Limb (tissue), 2 donors: Measurements from ENCODE around the gene PIGO.

Experiments used
- DNase-seq, 2 donors: peaks; one replicate each; pipeline ENCODE4 v3.0.0-alpha.2; 2016; ENCODE audit errors: extremely low spot score in 2 of 2

Gene PIGO

DNA sequence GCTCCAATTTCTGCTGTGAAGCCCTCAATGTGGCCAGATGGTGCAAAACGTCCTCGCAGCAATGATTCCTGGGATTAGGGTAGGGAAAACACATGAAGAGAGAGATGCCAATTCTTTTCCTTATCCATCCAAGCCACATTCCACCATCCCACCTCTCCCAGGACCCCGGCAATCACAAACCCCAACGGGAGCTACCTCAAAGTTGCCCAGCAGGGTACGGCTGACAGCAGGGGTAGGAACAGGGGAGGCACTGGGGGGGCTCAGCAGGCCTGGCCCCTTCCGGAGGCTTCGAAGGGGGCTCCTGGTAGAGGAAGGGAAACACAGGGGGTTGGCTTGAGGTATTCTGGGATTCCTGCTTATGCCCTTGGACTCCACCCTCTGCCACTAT, 9.9 kb upstream of the PIGO start:
- no peak for DNase-seq

DNA sequence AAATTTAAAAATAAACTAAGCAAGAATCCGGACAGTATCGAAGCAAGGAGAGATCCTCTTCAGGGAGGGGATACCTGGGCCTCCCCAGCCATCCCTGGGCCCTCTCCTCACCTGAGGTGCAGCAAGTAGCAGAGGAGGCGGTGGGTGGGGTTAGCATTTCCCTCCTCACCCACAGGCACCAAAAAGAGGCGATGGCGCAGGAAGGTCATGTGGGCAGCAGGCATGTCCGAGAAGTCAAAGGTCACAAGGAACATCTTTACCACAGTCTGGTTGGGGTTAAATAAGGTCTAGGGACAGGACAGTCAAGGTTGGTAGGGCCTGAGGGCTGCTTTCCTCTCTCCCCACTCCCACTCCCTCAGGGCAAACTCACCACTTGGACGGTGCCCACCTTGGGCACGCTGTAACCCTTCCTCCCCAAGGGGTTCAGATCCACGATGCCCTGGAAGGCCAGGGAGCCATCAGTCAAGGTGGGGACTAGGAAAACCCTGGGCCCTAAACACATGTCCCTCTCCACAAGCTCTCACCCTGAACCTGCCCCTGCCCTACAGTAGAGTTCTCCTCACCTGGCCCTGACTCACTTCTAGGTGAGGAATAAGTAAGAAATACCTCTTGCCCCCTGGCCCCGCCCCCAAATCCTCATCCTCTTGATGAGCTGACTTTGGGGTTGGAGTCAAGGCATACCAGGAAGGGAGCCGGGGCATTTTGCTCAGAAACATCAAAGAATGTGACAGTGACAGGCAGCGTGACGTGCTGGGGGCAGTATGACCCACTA, 9.4 kb upstream of the PIGO start:
- DNase-seq = no peak

DNA sequence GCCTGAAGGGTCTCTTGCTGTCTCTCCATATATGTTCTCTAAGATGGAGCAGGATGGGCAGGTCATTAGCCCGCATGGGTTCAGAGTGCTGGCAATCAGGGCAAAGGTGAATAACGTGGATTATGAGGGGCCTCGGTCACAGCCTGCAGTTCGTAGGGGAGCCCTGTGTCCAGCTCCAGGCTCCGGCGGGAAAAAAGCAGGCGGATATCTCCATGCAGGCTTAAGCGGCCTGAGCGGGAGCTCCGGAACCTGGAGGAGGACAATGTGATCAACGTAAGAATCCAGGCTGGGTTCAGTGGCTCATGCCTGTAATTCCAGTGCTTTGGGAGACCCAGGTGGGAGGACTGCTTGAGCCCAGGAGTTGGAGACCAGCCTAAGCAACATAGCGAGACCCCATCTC, 8.7 kb upstream of the PIGO start:
- DNase-seq = no peak

DNA sequence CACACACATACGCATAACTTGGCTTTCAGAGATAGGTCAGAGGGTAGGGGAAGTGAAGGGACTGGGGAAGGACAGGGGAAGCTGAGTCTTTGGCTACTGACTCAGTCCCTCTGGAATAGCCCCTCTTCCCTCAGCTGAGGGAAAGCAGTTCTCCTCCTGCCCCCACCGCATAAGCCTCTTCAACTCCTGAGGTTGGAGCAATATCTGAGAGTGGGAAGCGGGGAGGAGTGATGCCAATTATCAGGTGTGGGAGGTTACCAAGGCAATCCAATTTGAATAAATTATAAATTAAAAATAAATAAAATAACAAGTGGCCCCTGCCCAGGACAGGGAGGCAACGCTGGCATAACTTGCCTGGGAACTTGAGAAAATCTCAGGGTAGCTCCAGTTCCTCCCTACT, 8.2 kb upstream of the PIGO start:
- DNase-seq = no peak

DNA sequence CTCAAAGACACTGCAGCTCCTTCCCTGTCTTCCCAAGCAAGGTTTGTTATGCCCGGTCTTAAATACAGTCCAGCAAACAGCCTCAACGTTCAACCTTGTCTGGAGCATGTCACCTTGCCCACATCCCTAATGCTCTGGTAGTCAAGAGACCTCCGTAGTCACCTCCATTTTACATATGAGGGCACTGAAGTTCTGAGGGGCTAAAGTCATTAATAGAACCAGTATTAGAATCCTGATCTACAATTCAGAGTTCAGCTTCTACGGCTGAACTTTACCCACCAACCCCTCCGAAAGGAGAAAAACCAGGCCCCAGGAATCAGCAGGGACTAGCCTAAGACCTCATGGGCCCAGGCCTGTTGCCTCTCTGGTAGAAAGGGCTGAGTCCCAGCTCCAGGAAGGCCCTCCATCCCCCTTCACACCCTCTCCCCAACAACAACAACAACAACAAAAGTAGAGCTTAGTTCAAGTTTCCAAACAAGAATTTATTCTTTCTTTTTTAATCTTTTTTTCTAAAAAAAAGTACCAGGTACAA, 7.3 kb upstream of the PIGO start:
- no peak for DNase-seq

DNA sequence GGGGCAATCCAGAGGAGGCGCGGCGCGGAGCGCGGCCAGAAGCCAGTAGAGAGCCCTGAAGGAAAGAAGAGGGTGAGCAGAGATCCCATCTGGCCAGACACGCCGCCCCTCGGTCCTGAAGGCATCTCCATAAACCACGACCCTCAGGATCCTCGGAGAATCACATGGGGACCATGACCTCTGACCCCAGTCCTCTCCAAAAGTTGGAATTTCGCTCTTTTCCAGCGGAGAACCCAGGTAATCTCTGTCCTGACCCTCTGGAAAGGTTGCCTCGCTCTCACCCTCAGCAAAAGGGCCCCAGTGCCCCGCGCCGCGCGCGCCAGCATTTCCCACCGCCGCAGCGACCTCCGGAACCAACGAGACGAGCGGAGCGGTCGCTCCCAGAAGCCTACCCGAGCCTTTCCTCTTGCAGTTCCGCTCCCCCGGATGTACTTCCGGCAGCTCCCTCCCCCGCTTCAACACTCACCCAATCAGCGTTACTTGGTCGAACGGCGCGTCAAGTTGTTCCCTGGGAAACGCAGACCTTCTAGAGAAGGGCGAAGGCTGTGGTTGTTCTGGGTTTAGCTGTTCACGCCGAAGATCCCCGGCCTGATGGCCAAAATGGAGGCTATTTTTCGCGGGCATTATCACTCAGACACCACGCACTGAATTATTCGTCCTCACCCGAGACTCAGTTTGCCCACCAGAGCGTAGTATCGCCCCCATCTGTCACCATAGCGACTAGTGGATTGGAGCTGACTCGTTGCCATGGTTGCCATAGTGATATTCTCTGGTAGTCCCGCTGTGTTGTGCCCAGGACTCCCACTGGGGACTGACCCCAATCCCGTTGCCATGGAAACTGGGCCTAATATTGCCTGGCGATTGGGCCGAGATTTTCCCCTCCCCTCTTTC, 6.6 kb upstream of the PIGO start, which contains the start of gene STOML2:
STOML2 (minus strand) TSS at position 363 of the 891 bp plus-strand sequence; CDS start at position 326, 37 bp downstream.
- peak; percentile 93 to 96 for DNase-seq

DNA sequence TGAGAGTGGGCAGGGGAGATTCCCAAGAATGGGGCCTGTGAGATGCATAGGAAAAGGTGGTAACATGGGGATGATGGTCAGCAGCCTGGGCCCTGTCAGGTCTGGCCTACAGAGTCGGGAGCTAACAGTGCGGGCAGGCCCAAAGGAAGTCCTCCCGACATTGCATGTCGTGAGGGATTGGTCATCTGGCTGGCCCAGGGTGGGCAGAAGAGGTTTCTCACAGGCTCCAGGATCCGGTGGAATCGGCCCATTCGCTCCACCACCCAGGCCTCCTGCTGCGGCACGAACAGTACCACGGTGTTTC, 6.0 kb upstream of the PIGO start:
- peak in 1 of 2 donors; percentile 45 for DNase-seq

DNA sequence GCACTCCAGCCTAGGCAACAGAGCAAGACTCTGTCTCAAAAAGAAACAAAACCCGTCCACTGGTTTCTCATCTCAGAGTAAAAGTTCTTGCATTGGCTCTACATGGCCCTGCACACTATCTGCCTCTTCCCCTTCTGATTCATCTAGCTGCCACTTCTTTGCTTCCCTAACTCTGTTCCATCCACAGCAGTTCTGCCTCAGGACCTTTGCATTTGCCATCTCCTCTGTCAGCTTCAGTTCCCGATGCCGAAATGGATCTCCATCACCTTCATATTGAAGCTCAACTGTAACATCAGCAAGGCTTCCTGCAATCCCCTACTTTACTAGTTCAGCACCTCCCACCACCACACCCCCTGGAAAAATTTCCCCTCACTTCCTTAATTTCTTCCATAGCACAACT, 1.2 kb upstream of the PIGO start:
- DNase-seq = no peak

DNA sequence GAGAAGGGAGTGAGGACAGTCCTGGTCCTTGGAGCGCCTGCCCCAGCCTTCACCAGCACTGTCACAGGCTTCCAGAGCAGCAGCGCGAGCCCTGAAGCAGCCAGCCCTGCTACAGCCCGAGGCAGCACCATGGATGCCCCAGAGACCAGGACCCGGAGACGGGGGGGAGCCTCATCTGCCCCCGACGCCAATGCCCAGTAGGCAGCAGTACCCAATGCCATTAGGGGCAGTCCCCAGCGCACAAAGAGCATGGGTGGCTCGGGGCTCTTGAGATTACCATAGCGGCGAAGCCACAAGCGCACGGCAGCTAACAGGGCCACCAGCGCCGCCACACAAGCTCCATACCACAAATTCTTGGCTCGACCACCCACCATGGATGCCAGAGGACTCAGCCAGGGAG, 4.9 kb downstream of the PIGO start:
- no peak for DNase-seq

DNA sequence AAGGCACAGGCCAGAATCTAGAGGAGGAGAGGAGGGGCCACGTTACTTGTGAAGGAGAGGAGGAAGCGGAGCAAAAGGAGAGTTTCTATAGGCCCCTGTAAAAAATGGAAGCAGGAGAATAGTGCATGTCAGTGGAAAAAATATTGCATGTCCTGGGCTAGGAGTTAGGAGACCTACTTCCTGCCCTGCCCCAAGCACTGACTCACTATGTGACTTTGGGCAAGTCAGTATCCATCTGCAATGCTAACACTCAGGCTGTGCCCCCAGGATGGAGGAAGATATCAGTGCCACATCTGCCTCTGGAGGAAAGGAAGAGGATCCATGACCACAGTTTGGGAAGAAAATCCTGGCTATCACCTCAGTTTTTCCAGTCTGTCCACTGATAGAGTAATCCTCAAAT, 7.0 kb downstream of the PIGO start:
- no peak for DNase-seq

DNA sequence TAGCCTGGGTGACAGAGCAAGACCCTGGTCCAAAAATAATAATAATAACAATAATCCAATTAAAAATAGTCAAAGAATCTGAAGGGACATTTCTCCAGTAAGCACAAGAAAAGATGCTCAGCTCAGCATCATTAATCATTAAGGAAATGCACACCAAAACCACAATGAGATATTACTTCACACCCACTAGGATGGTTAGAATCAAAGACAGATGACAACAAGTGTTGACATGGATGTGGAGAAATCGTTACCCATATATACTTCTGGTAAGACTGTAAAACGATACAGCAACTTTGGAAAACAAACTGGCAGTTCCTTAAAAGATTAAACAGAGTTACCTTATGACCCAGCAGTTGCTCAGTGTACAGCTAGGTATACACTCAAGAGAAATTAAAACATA, 11.3 kb downstream of the PIGO start:
- no peak for DNase-seq

DNA sequence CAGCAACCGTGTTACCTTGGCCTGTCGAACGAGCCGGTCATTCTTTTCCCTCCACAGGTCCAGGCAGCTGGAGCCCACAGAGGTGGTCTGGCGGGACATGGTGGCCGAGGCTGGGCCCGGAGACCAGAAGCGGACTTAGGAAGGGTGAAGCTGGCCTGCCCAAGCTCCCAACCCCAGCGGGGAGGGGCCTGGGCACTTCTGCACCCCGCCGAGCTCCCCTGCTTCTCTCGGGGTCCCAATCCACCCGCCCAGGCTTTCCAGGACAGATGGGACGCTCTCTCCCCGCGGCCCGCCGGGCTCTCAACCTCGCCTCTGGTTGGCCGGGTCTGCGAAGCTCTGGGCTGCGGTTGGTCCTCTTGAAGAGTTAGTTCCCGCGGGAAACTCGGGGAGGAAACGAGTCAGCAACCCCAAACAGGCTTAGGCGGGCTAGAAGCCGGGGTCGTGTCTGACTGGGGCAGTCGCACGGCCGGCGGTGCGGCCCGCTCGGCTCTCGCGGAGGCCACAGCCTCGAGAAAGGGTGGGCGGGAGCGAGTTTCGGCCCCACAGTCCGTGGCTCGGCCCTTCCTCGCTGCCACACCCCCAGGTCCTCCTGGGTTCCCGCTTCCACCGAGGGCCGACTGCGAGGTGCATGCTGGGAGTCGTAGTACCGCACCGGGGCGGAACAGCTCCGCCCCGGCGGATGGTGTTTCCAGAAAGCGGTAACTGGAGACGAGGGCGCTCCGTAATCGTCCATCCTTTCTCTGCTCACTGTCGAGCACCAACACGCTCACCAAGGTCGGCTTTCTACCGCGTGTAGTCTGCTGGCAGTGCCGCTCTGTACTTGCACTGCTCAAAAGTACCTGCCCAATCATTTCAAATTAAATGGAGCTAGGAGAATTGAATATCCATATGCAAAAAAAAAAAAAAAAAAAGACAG, 16.7 kb downstream of the PIGO start, which contains the start of gene FANCG:
FANCG (minus strand) TSS at position 517 of the 916 bp plus-strand sequence; CDS start at position 99, 418 bp downstream.
- DNase-seq = peak; percentile 94 to 95

DNA sequence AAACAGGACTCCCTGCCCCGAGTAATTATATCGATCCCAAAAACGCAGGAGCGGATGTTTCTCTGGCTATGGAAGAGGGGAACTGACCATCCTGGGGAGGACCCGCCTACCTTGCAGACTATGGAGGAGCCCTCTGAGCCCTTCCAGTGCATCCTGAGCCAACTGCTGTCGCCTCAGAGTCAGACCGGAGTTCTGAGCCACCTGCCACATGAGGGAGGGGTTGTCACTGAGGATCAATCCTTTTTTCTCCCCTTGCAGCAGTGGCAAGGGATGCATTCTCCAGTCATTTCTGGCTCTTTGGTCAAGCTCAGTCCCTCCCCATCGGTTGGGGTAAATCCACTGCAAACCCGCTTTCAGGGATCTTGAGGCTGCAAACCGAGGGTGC, 17.4 kb downstream of the PIGO start:
- no peak for DNase-seq

DNA sequence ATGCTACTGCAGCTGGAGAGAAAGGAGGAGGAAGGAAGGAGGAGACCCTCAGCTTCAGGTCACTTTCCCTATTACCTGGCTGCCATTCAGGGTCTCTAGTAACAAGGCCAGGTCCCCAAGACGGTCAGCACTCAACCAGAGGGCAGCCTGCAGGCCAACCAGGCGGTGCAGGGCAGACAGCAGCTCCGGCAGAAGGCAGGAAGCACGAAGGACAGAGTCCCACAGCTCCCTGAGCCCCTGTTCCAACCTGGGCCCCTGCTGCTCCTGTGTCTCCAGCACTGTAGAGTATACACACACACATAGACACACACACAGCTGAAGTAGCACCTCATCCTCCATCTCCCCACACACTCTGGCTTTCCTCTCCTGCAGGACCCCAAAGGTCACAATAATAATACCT, 18.3 kb downstream of the PIGO start:
- DNase-seq = no peak

DNA sequence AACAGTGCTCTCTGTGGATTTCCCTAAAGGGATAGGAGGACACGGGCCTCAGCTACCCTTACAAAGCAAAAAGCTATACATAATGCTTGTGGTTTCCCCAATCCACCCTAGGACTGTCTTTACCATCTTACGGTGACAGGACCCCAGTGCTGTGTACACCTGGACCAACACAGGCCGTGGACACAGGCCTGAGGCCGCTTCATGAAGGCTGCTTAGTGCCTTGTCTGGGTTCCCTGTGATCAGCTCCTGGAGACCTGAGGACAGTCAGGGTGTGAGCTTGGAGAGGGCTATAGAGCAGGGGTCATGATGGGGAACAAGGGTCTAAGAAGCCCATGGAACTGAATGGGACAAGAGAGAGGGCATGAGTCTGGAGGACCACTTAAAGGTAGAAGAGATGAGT, 19.5 kb downstream of the PIGO start:
- no peak for DNase-seq

DNA sequence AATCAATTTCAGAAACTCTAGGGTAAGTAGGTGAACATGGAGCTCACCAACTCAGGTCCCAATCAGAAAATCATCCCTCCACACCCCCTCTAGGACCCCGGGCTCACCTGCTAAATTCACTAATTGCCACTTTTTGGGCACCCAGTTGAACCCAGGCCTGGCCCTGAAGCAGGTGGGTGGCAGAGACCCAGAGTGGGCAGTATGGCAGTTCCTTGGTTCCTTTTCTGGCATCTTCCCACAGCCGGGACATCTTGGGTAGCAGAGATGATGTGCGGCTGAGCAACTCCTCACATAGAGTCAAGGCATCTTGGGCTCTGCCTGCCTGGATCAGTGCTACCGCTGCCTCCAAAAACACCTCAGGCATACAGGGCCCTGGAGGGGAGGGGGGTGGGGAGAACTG, 21.0 kb downstream of the PIGO start:
- no peak for DNase-seq

DNA sequence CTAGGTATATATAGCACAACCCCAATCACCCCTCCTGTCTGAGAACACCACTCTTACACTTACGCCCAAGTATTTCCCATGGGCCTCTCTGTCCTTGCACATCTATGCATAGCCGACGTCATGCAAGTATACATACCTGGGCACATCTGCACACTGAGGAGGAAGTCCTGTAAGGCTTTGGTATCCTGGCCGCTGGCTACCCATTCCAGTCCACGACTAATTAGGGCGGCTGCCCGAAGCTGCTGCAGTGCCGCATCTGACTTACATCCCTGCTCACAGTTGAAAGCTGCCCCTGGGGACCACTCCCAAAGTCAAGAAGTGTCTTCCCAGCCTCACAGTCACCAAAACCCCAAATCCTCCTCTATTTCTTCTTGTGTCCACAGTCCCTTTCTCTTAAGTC, 21.6 kb downstream of the PIGO start:
- DNase-seq = no peak

DNA sequence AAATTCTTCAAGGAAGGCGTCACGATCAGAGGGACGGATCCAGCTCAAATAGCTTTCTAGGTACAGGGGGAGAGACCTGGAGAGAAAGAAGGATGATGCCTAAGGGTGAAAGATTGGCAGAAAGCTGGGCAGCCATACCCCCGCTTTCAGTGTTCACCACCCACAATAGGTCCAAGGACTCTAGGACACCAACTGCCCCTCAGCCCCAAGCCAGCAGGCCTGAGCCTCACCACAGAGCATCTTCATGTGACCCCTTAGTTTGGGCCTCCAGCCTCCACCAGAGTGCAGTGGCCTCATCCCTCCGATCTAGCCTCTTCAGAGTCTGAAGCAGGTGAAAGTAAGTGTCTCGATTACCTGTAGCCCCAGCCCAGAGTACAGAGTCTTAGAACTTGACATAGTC, 22.2 kb downstream of the PIGO start:
- DNase-seq = no peak

DNA sequence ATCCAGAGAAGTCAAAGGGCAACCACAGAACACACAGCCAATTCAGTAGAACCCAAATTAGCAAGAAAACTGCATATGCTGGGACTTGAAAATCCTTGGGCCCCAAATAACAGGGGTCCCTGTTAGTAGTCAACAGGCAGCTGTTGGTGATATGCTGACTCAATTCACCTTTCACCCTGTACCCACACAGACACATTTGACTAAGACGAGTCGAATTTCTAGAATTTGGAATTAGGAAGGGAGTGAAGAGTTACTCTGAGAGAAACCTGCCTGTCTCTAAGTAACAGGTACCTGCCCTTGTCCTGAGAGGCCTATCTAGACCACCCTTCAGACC, 23.1 kb downstream of the PIGO start:
- no peak for DNase-seq

DNA sequence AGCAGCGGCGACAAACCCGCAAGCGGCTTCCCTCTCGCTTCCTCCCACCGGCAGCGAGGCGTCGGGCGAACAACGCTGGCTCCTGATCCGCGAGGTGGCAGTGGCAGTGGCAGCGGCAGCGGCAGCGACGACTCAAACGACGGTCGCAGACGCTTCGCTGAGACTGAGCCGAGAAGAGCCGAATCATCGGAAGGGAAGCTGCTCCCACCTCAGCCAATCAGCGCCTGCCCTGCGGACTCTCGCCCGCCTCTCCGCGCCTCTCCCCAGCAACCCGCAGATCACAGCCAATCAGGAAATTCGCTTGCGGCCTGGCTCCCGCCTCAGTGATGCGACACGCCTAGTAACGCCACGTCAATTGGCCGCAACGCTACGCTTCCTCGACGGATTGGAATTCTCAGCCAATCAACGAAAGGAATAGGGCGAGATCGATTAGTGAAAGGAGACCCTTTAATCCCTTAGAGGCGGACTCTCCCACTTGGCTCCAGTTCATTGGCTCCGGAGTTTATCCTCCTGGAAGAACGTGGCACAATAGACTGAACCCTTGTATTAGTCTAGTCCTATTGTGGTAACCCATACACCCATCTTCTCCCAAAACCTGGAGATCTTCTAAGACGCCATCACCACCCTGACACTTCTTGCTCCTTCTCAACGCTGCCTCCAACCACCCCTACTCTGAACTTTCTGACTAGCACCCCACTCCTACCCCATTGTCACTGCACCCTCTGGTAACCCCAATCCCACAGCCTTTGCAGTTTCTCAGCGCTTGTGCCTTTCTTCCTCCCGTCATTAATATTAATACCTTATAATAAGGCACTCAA, 23.7 kb downstream of the PIGO start, which contains the start of gene VCP:
VCP (minus strand) TSS at position 165 of the 818 bp plus-strand sequence. CDS start 272 bp downstream, outside the sequence.
- DNase-seq = peak; percentile 98 to 99
